Mesodermal cell (in vitro differentiated cells): ENCODE results near the gene SCO1.
"Not testable (repeated sequence)": the region's sequence is repeated elsewhere in the genome, so short reads cannot be mapped to it uniquely, and the experiment has no call there.

Experiments used
- H3K27ac ChIP-seq: 2 replicates; pipeline ENCODE4 v1.7.0; 2013; ENCODE audit warnings: mild to moderate bottlenecking, low read depth, low read length, moderate library complexity; ENCODE audit not compliant: severe bottlenecking
- H3K36me3 ChIP-seq: 2 replicates; pipeline ENCODE4 v1.7.1; 2013; ENCODE audit warnings: mild to moderate bottlenecking, low read length, moderate library complexity; ENCODE audit not compliant: control insufficient read depth, insufficient read depth
- H3K4me1 ChIP-seq: one replicate; pipeline ENCODE4 v1.7.1; 2013; ENCODE audit warnings: mild to moderate bottlenecking, low read length; ENCODE audit not compliant: insufficient read depth, control insufficient read depth, poor library complexity, severe bottlenecking
- H3K4me3 ChIP-seq: 2 replicates; pipeline ENCODE4 v1.7.0; 2013; ENCODE audit warnings: low read length, control low read depth, mild to moderate bottlenecking; ENCODE audit not compliant: insufficient read depth, poor library complexity, severe bottlenecking; ENCODE audit errors: extremely low read depth
- H3K9me3 ChIP-seq: 2 replicates; pipeline ENCODE4 v1.7.1; 2013; ENCODE audit warnings: mild to moderate bottlenecking, low read length, moderate library complexity; ENCODE audit not compliant: control insufficient read depth
- WGBS, 2 experiments: methylation state at CpG; one replicate each; pipeline ENCODE4 v1.1.5; 2013; ENCODE audit warnings: missing lambda C conversion rate in 2 of 2; ENCODE audit not compliant: insufficient coverage in 2 of 2; 5-methylcytosine and 5-hydroxymethylcytosine counted together

The SCO1 gene

DNA sequence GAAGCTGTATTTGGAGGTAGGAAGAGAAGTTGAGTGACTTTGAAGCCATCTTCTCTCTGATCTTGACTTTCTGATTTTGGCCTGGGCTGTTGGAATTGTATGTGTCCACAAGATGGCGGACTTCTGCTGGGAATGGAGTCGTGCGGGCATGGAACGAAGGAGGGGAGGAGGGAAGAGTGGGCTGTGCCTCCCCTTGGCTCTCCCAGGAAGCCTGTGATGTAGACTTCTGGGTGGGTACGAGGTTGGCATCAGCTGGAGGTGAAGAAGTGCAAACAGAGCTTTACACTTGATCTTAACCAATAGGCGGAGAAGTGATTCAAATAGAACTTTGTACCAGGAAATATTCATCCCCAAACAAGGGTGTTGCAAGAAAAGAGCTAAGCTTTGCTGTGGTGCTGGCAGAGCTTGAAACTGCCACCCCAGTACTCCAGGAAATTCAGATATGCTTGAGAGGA is 39.9 kb upstream of the SCO1 start:
- Histone ChIP-seq H3K27ac (no peak overlapping the region), H3K4me3 (no peak overlapping the region), H3K36me3 (no peaks in the 10 kb centered on the region), H3K9me3 (no peaks in the 10 kb centered on the region), H3K4me1 (no peaks in the 10 kb centered on the region)
- WGBS, 2 experiments = 0 to 8% methylated on average over 4 of the region's 6 CpGs

DNA sequence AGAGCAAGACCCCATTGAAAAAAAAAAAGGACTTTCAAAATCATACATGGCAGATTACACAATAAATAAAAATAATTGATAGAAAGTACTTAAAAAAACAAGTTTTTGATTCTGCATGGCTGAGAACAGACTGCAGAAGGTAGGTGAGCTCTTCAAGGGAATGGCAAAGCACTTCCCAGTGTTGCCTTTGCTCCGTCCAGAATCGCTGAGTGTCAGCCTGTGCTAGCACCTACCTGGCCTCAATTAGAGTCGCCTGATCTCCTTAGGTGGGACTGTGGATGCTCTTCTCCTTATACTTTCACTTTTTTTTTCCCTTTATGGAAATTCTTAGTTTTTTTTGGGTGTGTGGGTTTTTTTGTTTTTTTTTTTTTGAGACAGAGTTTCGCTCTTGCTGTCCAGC is 38.5 kb upstream of the SCO1 start:
- WGBS, 2 experiments = 80 to 96% methylated on average over 1 to 3 of the region's 4 CpGs
- no peak overlapping the region for H3K4me3 ChIP-seq

GRCh38 chr17:10735251-10735650 is 37.9 kb upstream of the SCO1 start:
- WGBS, 2 experiments = 78% methylated on average over 1 to 2 of the region's 2 CpGs
- H3K4me1 ChIP-seq = peaks cover 6% of the 10 kb centered on the region
- H3K9me3 ChIP-seq = no peaks in the 10 kb centered on the region
- H3K4me3 ChIP-seq = no peak overlapping the region
- H3K27ac ChIP-seq = no peak overlapping the region
- H3K36me3 ChIP-seq = no peaks in the 10 kb centered on the region

More for the DNA sequence above, 38.5 kb upstream of the SCO1 start:
- no peaks in the 10 kb centered on the region for H3K36me3 ChIP-seq
- H3K4me1 ChIP-seq = peaks cover 4% of the 10 kb centered on the region
- no peaks in the 10 kb centered on the region for H3K9me3 ChIP-seq
- H3K27ac ChIP-seq = no peak overlapping the region

DNA sequence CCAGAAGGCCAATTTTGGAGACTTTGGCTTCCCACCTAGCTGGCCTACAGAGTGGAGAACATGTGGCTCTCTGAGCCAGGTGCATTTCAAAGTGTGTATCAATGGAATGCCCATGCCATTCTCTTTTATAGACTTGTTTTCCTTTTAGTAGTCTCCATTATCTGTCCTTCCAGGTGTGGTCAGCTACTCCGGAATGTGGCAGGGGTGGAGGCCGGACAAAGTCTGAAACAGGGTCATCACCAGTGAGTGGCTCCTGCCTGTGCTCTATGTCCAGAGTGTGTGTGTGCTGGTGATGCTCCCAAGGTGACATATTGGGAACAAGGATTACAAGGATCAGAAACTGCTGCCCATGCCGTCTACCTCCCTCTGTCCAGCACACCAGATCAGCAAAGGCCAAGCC is 36.3 kb upstream of the SCO1 start:
- Histone ChIP-seq H3K4me1 (peaks cover 6% of the 10 kb centered on the region), H3K36me3 (no peaks in the 10 kb centered on the region), H3K27ac (no peak overlapping the region), H3K9me3 (no peaks in the 10 kb centered on the region), H3K4me3 (no peak overlapping the region)
- WGBS, 2 experiments = 100% methylated on average over 1 of the region's 3 CpGs; no CpG with 5 or more reads in 1 of the 2 experiments

- not testable (repeated sequence) for H3K4me1 ChIP-seq, H3K27ac ChIP-seq, H3K4me3 ChIP-seq, H3K9me3 ChIP-seq, H3K36me3 ChIP-seq
- WGBS, 2 experiments = 69 to 82% methylated on average over 5 to 6 of the region's 6 CpGs
Measured at GRCh38 chr17:10732121-10732520, 34.8 kb upstream of the SCO1 start.

DNA sequence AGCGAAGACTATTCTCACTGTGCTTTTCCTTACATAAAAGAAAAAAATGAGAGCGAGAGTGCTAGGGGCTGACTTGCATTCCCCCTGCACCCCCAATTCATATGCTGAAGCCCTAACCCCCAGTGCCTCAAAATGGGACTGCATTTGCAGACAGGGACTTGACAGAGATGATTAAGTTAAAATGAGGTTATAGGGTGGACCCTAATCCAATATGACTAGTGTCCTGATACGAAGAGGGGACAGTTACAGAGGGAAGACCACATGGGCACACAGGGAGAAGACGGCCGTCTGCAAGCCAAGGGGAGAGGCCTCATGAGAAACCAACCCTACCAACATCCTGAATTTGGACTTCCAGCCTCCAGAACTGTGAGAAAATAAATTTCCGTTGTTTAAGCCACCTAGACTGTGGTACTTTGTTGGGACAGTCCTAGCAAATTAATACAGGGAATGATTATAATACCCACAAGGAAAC is 34.1 kb upstream of the SCO1 start:
- Histone ChIP-seq H3K27ac (no peak overlapping the region), H3K4me1 (peaks cover 6% of the 10 kb centered on the region), H3K4me3 (no peak overlapping the region), H3K9me3 (no peaks in the 10 kb centered on the region), H3K36me3 (no peaks in the 10 kb centered on the region)
- 87 to 100% methylated on average over 1 to 3 of the region's 6 CpGs for WGBS, 2 experiments

DNA sequence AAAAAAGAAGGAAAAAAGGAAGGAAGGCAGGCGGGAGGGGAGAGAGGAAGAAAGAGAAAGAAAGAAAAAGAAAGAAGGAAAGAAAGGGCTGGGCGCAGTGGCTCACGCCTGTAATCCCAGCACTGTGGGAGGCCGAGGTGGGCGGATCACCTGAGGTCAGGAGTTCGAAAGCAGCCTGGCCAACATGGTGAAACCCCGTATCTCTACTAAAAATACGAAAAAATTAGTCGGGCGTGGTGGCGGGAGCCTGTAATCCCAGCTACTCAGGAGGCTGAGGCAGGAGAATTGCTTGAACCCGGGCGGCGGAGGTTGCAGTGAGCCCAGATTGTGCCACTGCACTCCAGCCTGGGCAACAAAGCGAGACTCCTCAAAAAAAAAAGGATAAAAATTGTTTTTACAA is 32.9 kb upstream of the SCO1 start:
- not testable (repeated sequence) for H3K36me3 ChIP-seq, H3K4me1 ChIP-seq, H3K9me3 ChIP-seq
- Histone ChIP-seq H3K27ac (peak overlapping the region; percentile 74), H3K4me3 (peak overlapping the region; percentile 47)
- WGBS, 2 experiments = 11 to 15% methylated on average over 13 of the region's 15 CpGs

- 8 to 12% methylated on average over 51 to 64 of the region's 79 CpGs for WGBS, 2 experiments
- H3K27ac ChIP-seq = peak within 1 kb of the TSS; percentile 74
Measured at GRCh38 chr17:10729334-10730193, 32.2 kb upstream of the SCO1 start, which contains the start of gene TMEM220. TSS of gene TMEM220 (minus strand) at chr17:10730023. CDS start at chr17:10729851, 172 bp downstream.

GRCh38 chr17:10728331-10728892 is 31.1 kb upstream of the SCO1 start:
- H3K4me1 ChIP-seq = peaks cover 6% of the 10 kb centered on the region
- H3K27ac ChIP-seq = no peak overlapping the region
- H3K4me3 ChIP-seq = no peak overlapping the region
- H3K36me3 ChIP-seq = no peaks in the 10 kb centered on the region
- no peaks in the 10 kb centered on the region for H3K9me3 ChIP-seq
- WGBS, 2 experiments = 96 to 100% methylated on average over 8 to 9 of the region's 10 CpGs

More at GRCh38 chr17:10729334-10730193, 32.2 kb upstream of the SCO1 start, which contains the start of gene TMEM220:
- peaks cover 6% of the 10 kb centered on the region for H3K4me1 ChIP-seq
- no peaks in the 10 kb centered on the region for H3K9me3 ChIP-seq
- H3K36me3 ChIP-seq = no peaks in the 10 kb centered on the region
- H3K4me3 ChIP-seq = peak within 1 kb of the TSS; percentile 47

GRCh38 chr17:10727192-10727591 is 29.9 kb upstream of the SCO1 start:
- no peaks in the 10 kb centered on the region for H3K9me3 ChIP-seq
- WGBS, 2 experiments = 72 to 80% methylated on average over 4 to 5 of the region's 5 CpGs

GRCh38 chr17:10726196-10726595 is 28.9 kb upstream of the SCO1 start:
- Histone ChIP-seq H3K36me3 (no peaks in the 10 kb centered on the region), H3K4me1 (peaks cover 5% of the 10 kb centered on the region), H3K9me3 (no peaks in the 10 kb centered on the region), H3K27ac (no peak overlapping the region), H3K4me3 (no peak overlapping the region)
- 0 to 80% methylated on average over 1 to 2 of the region's 2 CpGs for WGBS, 2 experiments

More at GRCh38 chr17:10727192-10727591, 29.9 kb upstream of the SCO1 start:
- Histone ChIP-seq H3K4me3 (no peak overlapping the region), H3K27ac (no peak overlapping the region), H3K36me3 (no peaks in the 10 kb centered on the region), H3K4me1 (peaks cover 6% of the 10 kb centered on the region)
